SK-N-SH (cell line): ENCODE results near the gene BBX.

Source experiments
- CTCF ChIP-seq: fragments of 200-600 bp; sonication (generic); IDR thresholded peaks from 2 replicates; pipeline ENCODE4 v1.6.1; 2017; ENCODE audit warnings: antibody characterized with exemption, mild to moderate bottlenecking, moderate library complexity
- ELF1 ChIP-seq: IDR thresholded peaks from 2 replicates; pipeline ENCODE4 v1.4.0; 2012
- EP300 ChIP-seq, 2 experiments: IDR thresholded peaks; 2 replicates each; pipeline versions ENCODE4 v1.4.0 to v1.6.1; 2012; ENCODE audit warnings: borderline replicate concordance in 1 of 2, low read depth in 1 of 2, low read length in 1 of 2
- MXI1 ChIP-seq: IDR thresholded peaks from 2 replicates; pipeline ENCODE4 v1.6.1; 2012; ENCODE audit warnings: mild to moderate bottlenecking, low read depth, low read length, improper control_type of control experiment
- NRF1 ChIP-seq: IDR thresholded peaks from 2 replicates; pipeline ENCODE4 v1.6.1; 2012; ENCODE audit warnings: low read depth, mild to moderate bottlenecking, low read length
- PBX3 ChIP-seq: IDR thresholded peaks from 2 replicates; pipeline ENCODE4; 2012
- POLR2AphosphoS5 ChIP-seq: IDR thresholded peaks from 2 replicates; pipeline ENCODE4 v1.6.1; 2012; ENCODE audit warnings: low read depth, low read length
- RAD21 ChIP-seq: IDR thresholded peaks from 2 replicates; pipeline ENCODE4 v1.6.1; 2012; ENCODE audit warnings: mild to moderate bottlenecking, low read length
- RFX5 ChIP-seq: IDR thresholded peaks from 2 replicates; pipeline ENCODE4 v1.6.1; 2012; ENCODE audit warnings: mild to moderate bottlenecking, improper control_type of control experiment, low read length
- SIN3A ChIP-seq: IDR thresholded peaks from 2 replicates; pipeline ENCODE4 v1.6.1; 2012; ENCODE audit warnings: low read depth, mild to moderate bottlenecking, low read length, moderate library complexity, borderline replicate concordance
- SMC3 ChIP-seq: IDR thresholded peaks from 2 replicates; pipeline ENCODE4 v1.6.1; 2012; ENCODE audit warnings: low read depth, low read length, improper control_type of control experiment
- YY1 ChIP-seq: IDR thresholded peaks from 2 replicates; pipeline ENCODE4 v1.4.0; 2012; ENCODE audit warnings: low read depth, mild to moderate bottlenecking
- TF ChIP-seq, protein P1 (sequence below): IDR thresholded peaks from 2 replicates; pipeline ENCODE4 v1.4.0; 2012; ENCODE audit warnings: low read depth
- TF ChIP-seq, protein P2 (sequence below): fragments of 150-350 bp; IDR thresholded peaks from 2 replicates; pipeline ENCODE4 v1.6.1; 2016; ENCODE audit warnings: mild to moderate bottlenecking, low read depth, low read length

GRCh38 chr3:107806536-107806935 is 283.8 kb downstream of the BBX start:
- TF ChIP-seq EP300 (IDR thresholded peaks at IDR 0.05; ENCODE audit: borderline replicate concordance in 1 of 2, low read depth in 1 of 2, low read length in 1 of 2) (no peak), RAD21 (no peak), POLR2AphosphoS5 (no peak), CTCF (no peak), PBX3 (no peak), YY1 (no peak), MXI1 (no peak), NRF1 (no peak), RFX5 (no peak), SIN3A (no peak), SMC3 (no peak), ELF1 (no peak)
- TF ChIP-seq, protein P1, sequence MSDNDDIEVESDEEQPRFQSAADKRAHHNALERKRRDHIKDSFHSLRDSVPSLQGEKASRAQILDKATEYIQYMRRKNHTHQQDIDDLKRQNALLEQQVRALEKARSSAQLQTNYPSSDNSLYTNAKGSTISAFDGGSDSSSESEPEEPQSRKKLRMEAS = no peak
- TF ChIP-seq, protein P2, sequence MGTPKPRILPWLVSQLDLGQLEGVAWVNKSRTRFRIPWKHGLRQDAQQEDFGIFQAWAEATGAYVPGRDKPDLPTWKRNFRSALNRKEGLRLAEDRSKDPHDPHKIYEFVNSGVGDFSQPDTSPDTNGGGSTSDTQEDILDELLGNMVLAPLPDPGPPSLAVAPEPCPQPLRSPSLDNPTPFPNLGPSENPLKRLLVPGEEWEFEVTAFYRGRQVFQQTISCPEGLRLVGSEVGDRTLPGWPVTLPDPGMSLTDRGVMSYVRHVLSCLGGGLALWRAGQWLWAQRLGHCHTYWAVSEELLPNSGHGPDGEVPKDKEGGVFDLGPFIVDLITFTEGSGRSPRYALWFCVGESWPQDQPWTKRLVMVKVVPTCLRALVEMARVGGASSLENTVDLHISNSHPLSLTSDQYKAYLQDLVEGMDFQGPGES = no peak
